LoVo (cell line): ENCODE results near the gene KCNK16.

Experiments
- DNase-seq: peaks from one replicate; pipeline ENCODE4 v3.0.0-alpha.2; 2016; ENCODE audit warnings: low spot score

KCNK16 gene

GRCh38 chr6:39322306-39322850, at the start of gene KCNK16:
Gene KCNK16 (minus strand): TSS chr6:39322702. CDS start chr6:39322540, 162 bp downstream.
- no peak for DNase-seq

- no peak for DNase-seq
These were observed 47.9 kb upstream of the KCNK16 start for GRCh38 chr6:39370390-39370789.

GRCh38 chr6:39369987-39370386, 47.5 kb upstream of the KCNK16 start:
- no peak for DNase-seq

- DNase-seq, result no peak
These were observed 45.2 kb upstream of the KCNK16 start for GRCh38 chr6:39367700-39368099.

GRCh38 chr6:39366931-39367618, 44.6 kb upstream of the KCNK16 start:
- DNase-seq, result no peak

- no peak for DNase-seq
These were observed 43.0 kb upstream of the KCNK16 start for GRCh38 chr6:39365281-39366074.

- DNase-seq, result no peak
These were observed 40.8 kb upstream of the KCNK16 start for GRCh38 chr6:39363280-39363679.

- DNase-seq, result no peak
These were observed 40.0 kb upstream of the KCNK16 start for GRCh38 chr6:39362487-39362865.

- DNase-seq, result peak; percentile 60
These were observed 39.4 kb upstream of the KCNK16 start for GRCh38 chr6:39361657-39362486.

- no peak for DNase-seq
These were observed 37.9 kb upstream of the KCNK16 start for GRCh38 chr6:39360378-39360777.

- DNase-seq, result no peak
These were observed 35.6 kb upstream of the KCNK16 start for GRCh38 chr6:39357998-39358686.

- no peak for DNase-seq
These were observed 31.3 kb upstream of the KCNK16 start for GRCh38 chr6:39353698-39354315.

- DNase-seq, result no peak
These were observed 28.4 kb upstream of the KCNK16 start for GRCh38 chr6:39350723-39351505.

- DNase-seq, result no peak
These were observed 26.2 kb upstream of the KCNK16 start for GRCh38 chr6:39348740-39349139.

GRCh38 chr6:39347906-39348585, 25.5 kb upstream of the KCNK16 start:
- peak; percentile 32 for DNase-seq

- DNase-seq, result no peak
These were observed 24.7 kb upstream of the KCNK16 start for GRCh38 chr6:39347206-39347605.

GRCh38 chr6:39344821-39345280, 22.3 kb upstream of the KCNK16 start:
- no peak for DNase-seq

GRCh38 chr6:39343396-39343870, 20.9 kb upstream of the KCNK16 start:
- DNase-seq, result no peak

- no peak for DNase-seq
These were observed 20.3 kb upstream of the KCNK16 start for GRCh38 chr6:39342692-39343395.
